ENCODE data around the gene EXPH5.

EXPH5 gene

DNA sequence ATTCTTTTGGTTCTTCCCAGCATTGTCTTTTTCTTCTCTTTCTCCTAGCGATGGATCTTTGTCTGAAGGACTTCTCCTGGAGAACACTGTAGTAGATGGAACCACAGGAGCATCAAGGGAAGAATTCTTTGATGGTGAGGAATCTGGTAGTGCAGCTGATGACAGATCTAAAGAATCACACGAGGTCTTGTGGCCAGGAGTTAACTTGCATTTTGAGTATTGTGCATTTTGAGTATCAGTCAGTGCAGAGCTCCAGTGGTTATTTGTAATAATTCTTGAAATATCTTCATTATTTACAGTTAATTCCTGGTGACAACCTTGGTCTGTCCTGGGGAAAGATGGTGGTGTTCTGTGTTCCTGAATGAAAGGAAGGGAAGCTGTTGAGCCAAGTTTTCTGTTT, 80.9 kb downstream of the EXPH5 start:
- no peak for TF ChIP-seq ZFX (IDR thresholded peaks at IDR 0.05; ENCODE audit: borderline replicate concordance)
- TF ChIP-seq, protein P1, sequence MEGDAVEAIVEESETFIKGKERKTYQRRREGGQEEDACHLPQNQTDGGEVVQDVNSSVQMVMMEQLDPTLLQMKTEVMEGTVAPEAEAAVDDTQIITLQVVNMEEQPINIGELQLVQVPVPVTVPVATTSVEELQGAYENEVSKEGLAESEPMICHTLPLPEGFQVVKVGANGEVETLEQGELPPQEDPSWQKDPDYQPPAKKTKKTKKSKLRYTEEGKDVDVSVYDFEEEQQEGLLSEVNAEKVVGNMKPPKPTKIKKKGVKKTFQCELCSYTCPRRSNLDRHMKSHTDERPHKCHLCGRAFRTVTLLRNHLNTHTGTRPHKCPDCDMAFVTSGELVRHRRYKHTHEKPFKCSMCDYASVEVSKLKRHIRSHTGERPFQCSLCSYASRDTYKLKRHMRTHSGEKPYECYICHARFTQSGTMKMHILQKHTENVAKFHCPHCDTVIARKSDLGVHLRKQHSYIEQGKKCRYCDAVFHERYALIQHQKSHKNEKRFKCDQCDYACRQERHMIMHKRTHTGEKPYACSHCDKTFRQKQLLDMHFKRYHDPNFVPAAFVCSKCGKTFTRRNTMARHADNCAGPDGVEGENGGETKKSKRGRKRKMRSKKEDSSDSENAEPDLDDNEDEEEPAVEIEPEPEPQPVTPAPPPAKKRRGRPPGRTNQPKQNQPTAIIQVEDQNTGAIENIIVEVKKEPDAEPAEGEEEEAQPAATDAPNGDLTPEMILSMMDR (IDR thresholded peaks at IDR 0.05): no peak
- no peak overlapping the region for H3K27ac ChIP-seq

DNA sequence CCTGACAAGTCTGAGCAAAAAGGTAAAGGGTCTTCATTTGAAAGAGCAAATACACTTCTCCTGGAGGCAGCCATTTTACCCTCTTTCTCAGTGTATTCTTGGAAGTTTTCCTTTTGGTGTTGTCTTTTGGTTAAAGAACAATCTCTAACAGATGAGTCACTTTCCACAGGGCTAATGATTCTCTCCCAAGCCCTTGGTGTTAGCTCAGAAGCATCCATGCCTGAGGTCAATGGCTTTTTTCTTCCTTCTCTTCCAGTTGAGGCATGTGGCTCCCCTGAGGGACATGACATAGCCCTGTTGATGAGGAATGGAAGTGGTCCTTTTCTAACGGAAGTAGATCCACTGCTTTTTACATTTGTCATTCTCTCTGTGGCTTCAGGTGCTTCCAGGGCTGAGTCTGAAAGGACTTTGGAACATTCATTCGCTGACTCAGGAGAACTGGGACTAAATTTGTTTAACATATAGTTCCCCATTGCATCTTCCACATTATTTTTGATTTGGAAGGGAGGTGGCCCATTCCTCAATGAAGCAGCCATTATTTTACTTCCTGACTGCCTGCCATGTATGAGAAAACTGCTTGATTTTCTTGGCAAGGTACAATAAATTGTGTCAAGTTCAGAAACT, 81.6 kb downstream of the EXPH5 start:
- TF ChIP-seq ZFX (IDR thresholded peaks at IDR 0.05; ENCODE audit: borderline replicate concordance): no peak
- TF ChIP-seq, protein P1 (IDR thresholded peaks at IDR 0.05): no peak

DNA sequence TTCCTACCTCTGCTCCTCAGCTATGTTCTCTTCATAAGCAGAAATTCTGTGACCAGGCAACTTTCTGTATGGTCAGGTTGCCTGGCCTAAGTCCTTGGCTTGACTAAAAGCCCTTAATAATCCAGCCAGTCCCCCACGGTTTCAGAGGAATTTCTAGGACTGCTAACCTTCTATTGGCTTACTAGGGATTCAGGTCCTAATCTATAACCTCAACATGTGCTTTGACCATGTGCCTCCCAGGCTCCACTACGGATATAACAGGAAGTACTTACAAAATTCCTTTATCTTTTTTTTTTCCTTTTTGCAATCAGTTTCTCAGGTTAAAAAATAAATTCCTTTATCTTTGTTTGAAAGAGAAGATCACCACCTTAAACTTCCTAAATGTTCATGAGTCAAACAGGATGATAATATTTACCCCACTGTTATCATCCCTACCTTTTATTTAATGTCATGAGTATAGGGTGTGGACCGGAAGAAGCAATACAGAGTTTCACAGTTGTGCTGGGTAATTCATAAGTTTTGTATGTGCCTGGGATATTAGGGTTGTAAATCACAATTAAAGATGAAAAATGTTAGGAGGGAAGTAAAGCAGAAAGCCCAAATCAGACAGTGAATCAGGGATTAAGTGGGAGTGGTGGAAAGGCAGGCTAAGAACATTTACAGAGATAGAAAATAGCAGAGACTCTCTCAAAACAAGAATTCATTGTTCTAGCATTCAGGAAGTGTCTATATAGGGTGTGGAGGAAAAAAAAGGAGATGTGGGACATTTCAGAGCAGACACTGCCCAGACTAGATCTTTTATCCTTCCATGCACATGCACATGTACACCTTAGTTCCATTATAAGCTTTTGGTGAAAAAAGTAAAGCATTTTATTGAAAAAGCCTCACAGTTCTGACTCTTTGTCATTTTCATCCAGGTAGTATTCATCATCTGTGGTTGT, 84.6 kb downstream of the EXPH5 start:
- no peak overlapping the region for H3K27ac ChIP-seq
- TF ChIP-seq, protein P1 (IDR thresholded peaks at IDR 0.05): no peak
- TF ChIP-seq ZFX (IDR thresholded peaks at IDR 0.05; ENCODE audit: borderline replicate concordance): no peak

More for the DNA sequence above, 81.6 kb downstream of the EXPH5 start:
- H3K27ac ChIP-seq: no peak overlapping the region

DNA sequence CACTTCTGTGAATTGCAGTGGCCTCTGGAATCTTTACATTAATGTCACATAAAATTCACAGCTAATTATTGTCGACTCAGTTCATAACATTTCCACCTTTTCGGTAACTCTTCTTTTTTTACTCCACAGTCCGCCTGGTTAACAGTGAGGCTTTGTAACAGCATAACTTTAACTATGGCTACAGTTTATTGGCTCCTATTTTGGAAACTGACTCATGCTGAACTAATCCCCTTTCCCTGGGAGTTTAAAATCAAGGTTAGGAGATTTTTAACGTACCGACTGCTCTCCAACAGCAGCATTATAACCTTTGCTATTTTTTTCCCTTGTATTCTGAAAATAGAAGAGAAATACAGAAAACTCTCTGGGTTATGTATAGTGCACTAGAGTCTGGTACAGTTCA, 92.2 kb downstream of the EXPH5 start:
- H3K27ac ChIP-seq: no peak overlapping the region
- no peak for TF ChIP-seq ZFX (IDR thresholded peaks at IDR 0.05; ENCODE audit: borderline replicate concordance)
- TF ChIP-seq, protein P1 (IDR thresholded peaks at IDR 0.05): no peak

DNA sequence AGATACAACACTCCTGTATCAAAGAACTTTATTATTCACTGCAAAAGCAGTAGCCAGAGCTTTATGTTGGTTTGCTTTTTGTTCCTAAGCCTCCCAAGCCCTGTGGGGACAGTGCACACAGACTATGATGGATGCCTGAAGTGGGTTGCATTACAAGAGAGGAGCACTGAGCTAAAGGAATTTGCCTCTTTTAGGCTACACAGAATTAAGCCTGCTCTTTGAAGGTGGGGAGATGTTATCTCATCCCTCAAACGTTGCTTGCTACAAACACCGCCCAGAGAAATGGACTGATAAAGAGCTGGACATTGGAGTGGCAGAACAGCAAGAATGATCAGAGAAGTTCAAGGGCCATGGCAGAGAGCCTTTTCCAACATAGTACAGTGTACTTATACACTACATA, 92.8 kb downstream of the EXPH5 start:
- no peak for TF ChIP-seq ZFX (IDR thresholded peaks at IDR 0.05; ENCODE audit: borderline replicate concordance)
- TF ChIP-seq, protein P1 (IDR thresholded peaks at IDR 0.05): no peak
- no peak overlapping the region for H3K27ac ChIP-seq

DNA sequence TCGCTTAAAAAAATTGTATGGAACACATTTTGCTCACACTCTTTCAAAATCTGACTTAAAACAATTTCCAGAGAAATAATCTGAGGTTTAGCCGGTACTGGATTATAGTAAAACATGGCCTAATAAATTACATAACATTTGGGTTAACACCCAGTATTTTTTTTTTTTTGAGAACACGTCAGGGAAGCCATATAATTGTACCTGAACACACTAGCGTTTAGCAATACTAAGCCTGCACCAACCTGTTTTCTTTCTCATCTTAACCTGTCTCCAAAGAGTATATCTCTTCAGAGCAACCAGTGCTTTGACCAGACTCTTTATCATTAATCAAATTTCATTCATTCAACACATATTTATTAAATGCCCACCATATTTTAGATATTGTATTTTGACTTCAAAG, 93.4 kb downstream of the EXPH5 start:
- TF ChIP-seq, protein P1 (IDR thresholded peaks at IDR 0.05): no peak
- no peak for TF ChIP-seq ZFX (IDR thresholded peaks at IDR 0.05; ENCODE audit: borderline replicate concordance)
- H3K27ac ChIP-seq: no peak overlapping the region

Data from 22Rv1 (cell line).